Measurements from ENCODE around the gene SPEM1.

SPEM1 gene

GRCh38 chr17:7440113-7440833, 20.1 kb downstream of the SPEM1 start:
- Histone ChIP-seq H3K27ac (ENCODE audit: low read depth, low read length) (no peak overlapping the region), H3K9ac (ENCODE audit: low read length) (no peak overlapping the region), H3K4me1 (ENCODE audit: control insufficient read depth, insufficient read depth, low read length) (peaks cover 15% of the 10 kb centered on the region), H3K27me3 (ENCODE audit: control insufficient read depth, insufficient read depth, low read length) (peaks cover 36% of the 10 kb centered on the region), H3K36me3 (ENCODE audit: control insufficient read depth, insufficient read depth, low read length) (no peaks in the 10 kb centered on the region), H3K4me3 (ENCODE audit: low read length) (peak overlapping the region; percentile 57)

- H3K27me3 ChIP-seq (ENCODE audit: control insufficient read depth, insufficient read depth, low read length) = peaks cover 39% of the 10 kb centered on the region
- peaks cover 11% of the 10 kb centered on the region for H3K4me1 ChIP-seq (ENCODE audit: control insufficient read depth, insufficient read depth, low read length)
- no peak overlapping the region for H3K27ac ChIP-seq (ENCODE audit: low read depth, low read length)
- no peaks in the 10 kb centered on the region for H3K36me3 ChIP-seq (ENCODE audit: control insufficient read depth, insufficient read depth, low read length)
- H3K9ac ChIP-seq (ENCODE audit: low read length) = no peak overlapping the region
- no peak overlapping the region for H3K4me3 ChIP-seq (ENCODE audit: low read length)
These were observed 20.7 kb downstream of the SPEM1 start for GRCh38 chr17:7440834-7441195.

GRCh38 chr17:7441266-7441665, 21.1 kb downstream of the SPEM1 start:
- Histone ChIP-seq H3K9ac (ENCODE audit: low read length) (no peak overlapping the region), H3K4me1 (ENCODE audit: control insufficient read depth, insufficient read depth, low read length) (peaks cover 10% of the 10 kb centered on the region), H3K4me3 (ENCODE audit: low read length) (no peak overlapping the region), H3K27me3 (ENCODE audit: control insufficient read depth, insufficient read depth, low read length) (peaks cover 39% of the 10 kb centered on the region), H3K36me3 (ENCODE audit: control insufficient read depth, insufficient read depth, low read length) (no peaks in the 10 kb centered on the region), H3K27ac (ENCODE audit: low read depth, low read length) (no peak overlapping the region)

DNA sequence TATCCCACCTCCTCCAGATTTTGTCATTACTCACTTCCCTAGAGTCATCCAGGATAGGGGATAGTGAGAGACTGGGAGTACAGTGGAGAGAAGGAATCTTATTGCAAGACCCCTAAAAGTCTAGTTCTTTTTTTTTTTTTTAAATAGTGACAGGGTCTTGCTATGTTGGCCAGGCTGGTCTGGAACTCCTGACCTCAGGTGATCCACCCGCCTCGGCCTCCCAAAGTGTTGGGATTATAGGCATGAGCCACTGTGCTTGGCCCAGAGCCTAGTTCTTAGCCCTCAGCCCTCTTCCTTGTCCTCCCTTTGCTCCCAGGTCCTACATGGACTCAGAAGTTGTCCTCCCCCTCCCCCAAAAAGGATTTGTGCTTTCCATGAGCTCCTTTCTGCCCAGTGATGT, 22.0 kb downstream of the SPEM1 start:
- H3K27me3 ChIP-seq (ENCODE audit: control insufficient read depth, insufficient read depth, low read length) = peaks cover 41% of the 10 kb centered on the region

GRCh38 chr17:7443499-7444485, 23.7 kb downstream of the SPEM1 start:
- Histone ChIP-seq H3K4me3 (ENCODE audit: low read length) (no peak overlapping the region), H3K4me1 (ENCODE audit: control insufficient read depth, insufficient read depth, low read length) (peaks cover 6% of the 10 kb centered on the region), H3K27me3 (ENCODE audit: control insufficient read depth, insufficient read depth, low read length) (peaks cover 37% of the 10 kb centered on the region), H3K9ac (ENCODE audit: low read length) (no peak overlapping the region), H3K27ac (ENCODE audit: low read depth, low read length) (no peak overlapping the region), H3K36me3 (ENCODE audit: control insufficient read depth, insufficient read depth, low read length) (no peaks in the 10 kb centered on the region)

More for the DNA sequence above, 22.0 kb downstream of the SPEM1 start:
- H3K36me3 ChIP-seq (ENCODE audit: control insufficient read depth, insufficient read depth, low read length) = no peaks in the 10 kb centered on the region
- peaks cover 6% of the 10 kb centered on the region for H3K4me1 ChIP-seq (ENCODE audit: control insufficient read depth, insufficient read depth, low read length)
- no peak overlapping the region for H3K4me3 ChIP-seq (ENCODE audit: low read length)
- H3K27ac ChIP-seq (ENCODE audit: low read depth, low read length) = no peak overlapping the region
- H3K9ac ChIP-seq (ENCODE audit: low read length) = no peak overlapping the region

GRCh38 chr17:7444682-7445618, 24.8 kb downstream of the SPEM1 start, which contains the start of gene CHRNB1:
CHRNB1 (plus strand) TSS chr17:7445061; CDS start chr17:7445128, 67 bp downstream.
- no peak within 1 kb of the TSS for H3K27ac ChIP-seq (ENCODE audit: low read depth, low read length)

GRCh38 chr17:7445619-7445968, 25.5 kb downstream of the SPEM1 start:
- H3K27ac ChIP-seq (ENCODE audit: low read depth, low read length) = no peak overlapping the region
- peaks cover 25% of the 10 kb centered on the region for H3K27me3 ChIP-seq (ENCODE audit: control insufficient read depth, insufficient read depth, low read length)
- H3K4me1 ChIP-seq (ENCODE audit: control insufficient read depth, insufficient read depth, low read length) = no peaks in the 10 kb centered on the region
- H3K4me3 ChIP-seq (ENCODE audit: low read length) = peak overlapping the region; percentile 59
- no peak overlapping the region for H3K9ac ChIP-seq (ENCODE audit: low read length)
- no peaks in the 10 kb centered on the region for H3K36me3 ChIP-seq (ENCODE audit: control insufficient read depth, insufficient read depth, low read length)

More at GRCh38 chr17:7444682-7445618, 24.8 kb downstream of the SPEM1 start, which contains the start of gene CHRNB1:
- Histone ChIP-seq H3K9ac (ENCODE audit: low read length) (no peak within 1 kb of the TSS), H3K36me3 (ENCODE audit: control insufficient read depth, insufficient read depth, low read length) (no peaks in the 10 kb centered on the region), H3K4me1 (ENCODE audit: control insufficient read depth, insufficient read depth, low read length) (peaks cover under 1% of the 10 kb centered on the region), H3K27me3 (ENCODE audit: control insufficient read depth, insufficient read depth, low read length) (peaks cover 30% of the 10 kb centered on the region), H3K4me3 (ENCODE audit: low read length) (peak within 1 kb of the TSS; percentile 59)

DNA sequence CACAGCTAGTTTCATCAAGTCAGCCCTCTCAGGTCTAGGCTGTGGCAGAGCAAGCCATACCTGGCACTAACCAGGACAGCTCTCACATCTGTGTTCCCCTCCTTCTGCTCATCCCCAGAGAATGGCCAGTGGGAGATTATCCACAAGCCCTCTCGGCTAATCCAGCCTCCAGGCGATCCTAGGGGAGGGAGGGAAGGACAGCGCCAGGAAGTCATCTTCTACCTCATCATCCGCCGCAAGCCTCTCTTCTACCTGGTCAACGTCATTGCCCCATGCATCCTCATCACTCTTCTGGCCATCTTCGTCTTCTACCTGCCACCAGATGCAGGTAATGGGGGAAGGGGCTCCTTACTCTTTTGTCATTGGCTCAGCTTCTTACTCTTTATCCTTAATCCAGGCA, 28.3 kb downstream of the SPEM1 start:
- Histone ChIP-seq H3K36me3 (ENCODE audit: control insufficient read depth, insufficient read depth, low read length) (no peaks in the 10 kb centered on the region), H3K27ac (ENCODE audit: low read depth, low read length) (no peak overlapping the region), H3K27me3 (ENCODE audit: control insufficient read depth, insufficient read depth, low read length) (peaks cover 14% of the 10 kb centered on the region)

DNA sequence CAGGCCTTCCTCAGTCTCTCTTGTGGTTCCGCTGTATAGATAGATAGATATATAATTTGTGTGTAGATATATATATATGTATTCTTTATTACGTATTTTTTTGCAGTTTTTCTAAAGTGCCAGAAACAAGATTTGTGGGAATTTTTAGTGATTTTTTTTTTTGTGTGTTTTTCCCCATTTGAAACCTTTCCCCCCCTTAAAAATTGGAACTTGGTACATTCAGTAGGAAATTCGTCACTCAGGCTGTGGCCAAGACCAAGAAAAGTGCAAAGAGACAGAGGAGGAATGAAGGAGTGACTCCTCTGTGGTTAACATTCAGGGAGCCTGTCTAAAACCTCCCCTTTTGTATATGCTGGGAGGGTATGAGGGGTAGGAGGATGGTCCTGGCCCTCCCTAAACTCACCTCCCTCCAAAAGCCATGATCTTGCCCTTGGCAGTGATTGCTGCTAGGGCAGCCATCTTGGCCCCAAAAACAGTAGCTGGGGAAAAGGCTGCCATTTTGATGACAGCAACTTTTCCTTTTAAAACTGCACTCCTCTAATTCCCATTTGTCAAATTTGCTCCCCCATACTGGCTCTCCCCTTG, 39.9 kb downstream of the SPEM1 start:
- Histone ChIP-seq H3K4me1 (ENCODE audit: control insufficient read depth, insufficient read depth, low read length) (no peaks in the 10 kb centered on the region), H3K27ac (ENCODE audit: low read depth, low read length) (no peak overlapping the region)

More for the DNA sequence above, 28.3 kb downstream of the SPEM1 start:
- Histone ChIP-seq H3K9ac (ENCODE audit: low read length) (no peak overlapping the region), H3K4me1 (ENCODE audit: control insufficient read depth, insufficient read depth, low read length) (no peaks in the 10 kb centered on the region), H3K4me3 (ENCODE audit: low read length) (no peak overlapping the region)

DNA sequence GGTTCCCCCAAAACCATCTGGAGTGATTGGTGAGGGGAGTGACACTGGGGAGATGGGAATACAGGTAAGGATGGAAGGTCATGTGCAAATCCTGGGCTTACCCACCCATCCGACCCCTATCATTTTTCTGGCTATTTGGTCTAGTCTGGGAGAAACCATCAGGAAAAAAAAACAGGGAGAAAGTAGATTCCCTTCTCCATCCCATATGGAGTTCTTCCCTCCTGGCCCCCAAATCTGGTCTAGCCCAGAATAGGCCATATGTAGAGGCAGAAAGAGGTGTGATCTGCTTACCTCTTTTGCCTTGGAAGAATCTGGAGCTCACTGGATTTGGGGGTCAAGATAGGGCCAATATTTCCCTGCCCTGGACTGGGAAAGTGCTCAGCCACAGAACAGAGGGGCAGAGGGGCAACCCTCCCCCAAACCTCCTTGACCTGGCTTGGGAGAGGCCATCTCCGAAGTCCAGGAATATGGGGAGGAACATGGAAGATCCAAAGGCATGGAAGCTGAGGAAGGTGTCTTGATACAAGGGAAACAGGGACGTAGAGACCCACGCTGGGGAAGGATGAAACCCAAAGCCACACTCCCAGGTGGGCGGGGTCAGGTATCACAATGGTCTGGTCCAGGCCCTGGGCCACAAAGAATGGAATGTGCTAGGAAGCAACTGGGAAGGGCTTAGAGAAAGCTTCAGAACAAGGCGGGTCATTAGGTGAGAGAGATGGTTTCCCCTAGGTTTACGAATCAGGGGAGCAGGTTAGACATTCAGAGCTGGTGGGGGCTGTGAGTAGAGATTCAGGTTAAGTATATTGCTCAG, 40.9 kb downstream of the SPEM1 start:
- Histone ChIP-seq H3K27me3 (ENCODE audit: control insufficient read depth, insufficient read depth, low read length) (no peaks in the 10 kb centered on the region), H3K27ac (ENCODE audit: low read depth, low read length) (no peak overlapping the region), H3K4me3 (ENCODE audit: low read length) (no peak overlapping the region), H3K4me1 (ENCODE audit: control insufficient read depth, insufficient read depth, low read length) (no peaks in the 10 kb centered on the region), H3K36me3 (ENCODE audit: control insufficient read depth, insufficient read depth, low read length) (peaks cover 8% of the 10 kb centered on the region), H3K9ac (ENCODE audit: low read length) (no peak overlapping the region)

More for the DNA sequence above, 39.9 kb downstream of the SPEM1 start:
- no peak overlapping the region for H3K4me3 ChIP-seq (ENCODE audit: low read length)
- peaks cover 8% of the 10 kb centered on the region for H3K36me3 ChIP-seq (ENCODE audit: control insufficient read depth, insufficient read depth, low read length)
- no peak overlapping the region for H3K9ac ChIP-seq (ENCODE audit: low read length)
- H3K27me3 ChIP-seq (ENCODE audit: control insufficient read depth, insufficient read depth, low read length) = no peaks in the 10 kb centered on the region
